ENCODE data around the gene PRAC1.

PRAC1 gene

DNA sequence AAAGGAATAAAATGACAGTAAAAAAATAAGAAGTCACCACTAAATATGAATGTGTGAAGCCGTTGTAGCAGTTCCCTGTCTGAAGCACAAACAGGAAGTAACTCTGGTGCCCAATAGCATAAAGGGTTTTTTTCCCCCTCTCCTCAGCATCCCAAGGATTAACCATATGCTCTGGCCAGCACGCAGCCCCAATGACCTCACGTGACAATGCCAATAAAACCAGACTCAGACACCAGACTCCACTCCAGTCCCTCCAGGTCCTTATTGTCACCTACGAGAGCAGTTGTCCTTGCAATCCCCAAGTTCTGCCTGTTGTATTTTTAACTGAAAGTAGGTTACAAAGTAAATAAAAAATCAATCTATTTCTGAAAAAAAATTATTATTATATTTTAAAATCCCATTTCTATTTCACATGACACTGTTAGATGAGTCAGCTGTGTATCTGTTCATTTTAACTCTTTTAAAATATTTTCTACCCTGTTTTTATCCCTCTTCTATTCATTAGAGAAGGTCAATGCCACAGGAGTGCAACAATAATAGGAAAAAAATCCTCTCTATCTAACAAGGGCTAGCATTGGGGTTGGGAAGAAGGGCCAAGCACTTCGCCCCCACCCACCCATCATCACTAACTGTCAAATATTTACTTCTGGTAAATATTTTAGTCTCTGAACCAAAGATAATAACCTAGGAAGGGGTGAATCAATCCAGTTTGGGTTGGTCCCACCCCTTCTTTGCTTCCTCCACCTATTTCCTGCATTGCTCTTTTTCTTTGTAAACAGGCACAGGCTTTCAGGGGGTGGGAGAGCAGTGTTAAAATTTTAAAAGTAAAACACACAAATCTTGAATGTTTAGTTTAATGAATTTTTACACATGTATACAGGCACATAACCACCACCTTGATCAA, 6.6 kb downstream of the PRAC1 start:
- no peak for TF ChIP-seq ZNF274 (IDR thresholded peaks at IDR 0.05; ENCODE audit: low read depth, low read length)

DNA sequence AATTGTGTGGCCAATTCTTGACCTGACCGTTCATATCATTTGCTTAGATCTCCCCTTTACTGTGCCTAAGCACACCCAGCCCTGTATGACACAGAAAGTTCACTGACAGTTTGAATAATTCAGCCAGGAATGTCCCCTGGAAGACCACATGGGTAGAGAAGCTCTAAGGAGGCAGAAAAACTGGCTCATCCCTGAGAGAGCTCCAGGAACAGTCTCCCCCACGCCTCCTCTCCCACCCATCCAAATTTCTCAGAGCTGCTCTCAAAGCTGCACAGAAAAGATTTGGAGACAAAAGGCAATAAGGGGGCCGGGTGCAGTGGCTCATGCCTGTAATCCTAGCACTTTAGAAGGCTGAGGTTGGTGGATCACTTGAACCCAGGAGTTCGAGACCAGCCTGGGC, 11.2 kb downstream of the PRAC1 start:
- no peak overlapping the region for H3K4me3 ChIP-seq (ENCODE audit: low read length)
- no peak for TF ChIP-seq ZNF274 (IDR thresholded peaks at IDR 0.05; ENCODE audit: low read depth, low read length)

More for the DNA sequence above, 6.6 kb downstream of the PRAC1 start:
- H3K4me3 ChIP-seq (ENCODE audit: low read length): no peak overlapping the region

DNA sequence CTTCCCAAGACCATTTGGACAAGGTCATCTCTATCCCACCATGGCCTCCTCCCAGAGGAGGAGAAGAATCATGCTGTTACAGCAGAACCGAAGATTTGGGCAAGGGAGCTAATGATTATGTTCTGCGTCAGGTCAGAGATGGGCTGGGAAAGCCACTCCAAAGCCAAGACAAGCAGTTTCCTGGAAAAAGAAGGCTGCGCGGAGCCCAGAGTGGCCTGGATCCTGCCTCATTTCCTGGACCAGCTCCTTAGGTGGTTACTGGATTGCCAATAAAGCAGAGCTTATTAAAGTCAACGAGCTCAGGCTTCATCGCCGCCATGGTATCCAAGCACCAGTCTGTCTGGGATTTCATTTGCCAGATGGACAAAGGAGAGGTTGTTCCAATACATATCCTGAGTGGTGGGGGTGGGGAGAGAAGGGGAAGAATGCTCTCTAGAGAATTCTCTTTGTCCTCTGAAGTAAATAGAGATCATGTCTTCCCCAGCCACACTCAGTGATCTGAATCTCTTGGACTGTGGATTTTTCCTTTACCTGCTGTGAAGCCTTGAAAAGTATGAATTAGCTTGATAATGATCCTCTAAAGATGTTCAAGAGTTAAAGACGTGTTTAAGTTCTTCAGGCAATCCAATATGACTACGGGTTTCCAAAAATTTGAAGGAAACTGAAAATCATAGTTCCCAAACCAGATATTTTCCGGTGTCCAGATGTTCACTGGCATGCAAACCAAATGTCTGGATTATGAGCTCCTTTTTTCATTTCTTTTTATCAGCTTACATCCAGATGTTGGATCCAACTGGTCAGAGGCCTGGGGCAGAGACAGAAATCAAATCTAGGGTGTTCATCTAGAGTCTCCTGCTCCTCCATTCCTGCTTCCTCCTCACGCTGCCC, 17.7 kb downstream of the PRAC1 start:
- no peak overlapping the region for H3K4me3 ChIP-seq (ENCODE audit: low read length)

DNA sequence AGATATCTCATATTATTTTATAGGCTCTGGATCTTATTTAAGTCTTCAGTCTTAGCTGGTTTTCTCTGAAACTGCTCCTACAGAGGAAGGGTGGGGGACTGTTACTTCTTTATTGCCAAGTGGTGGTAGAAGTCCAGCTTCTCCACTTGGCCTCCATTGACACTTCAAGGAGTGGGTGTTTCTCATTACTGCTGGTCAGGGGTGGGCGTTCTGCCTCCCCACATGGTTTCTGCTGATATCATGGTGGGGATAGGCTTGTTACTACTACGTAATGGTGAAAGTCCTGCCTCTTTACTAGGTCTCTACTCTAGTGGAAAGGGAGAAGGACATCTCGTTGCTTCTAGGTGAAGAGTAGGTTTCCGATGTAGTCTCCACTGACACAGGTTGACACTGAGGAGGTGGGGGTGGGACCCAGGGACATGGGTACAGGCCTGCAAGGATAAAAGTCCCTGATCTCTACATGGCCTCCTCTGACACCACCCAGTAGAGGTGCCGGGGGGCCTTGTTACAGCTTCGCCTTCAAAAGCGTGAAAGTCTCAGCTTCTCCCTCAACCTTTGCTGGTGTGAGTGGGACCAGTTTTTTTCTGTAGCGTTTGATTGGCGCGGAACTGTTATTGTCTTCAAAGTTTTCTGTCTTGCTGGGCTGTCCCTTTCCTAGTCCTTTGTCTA, 20.3 kb downstream of the PRAC1 start:
- no peak overlapping the region for H3K4me3 ChIP-seq (ENCODE audit: low read length)

More for the DNA sequence above, 17.7 kb downstream of the PRAC1 start:
- no peak for TF ChIP-seq ZNF274 (IDR thresholded peaks at IDR 0.05; ENCODE audit: low read depth, low read length)

DNA sequence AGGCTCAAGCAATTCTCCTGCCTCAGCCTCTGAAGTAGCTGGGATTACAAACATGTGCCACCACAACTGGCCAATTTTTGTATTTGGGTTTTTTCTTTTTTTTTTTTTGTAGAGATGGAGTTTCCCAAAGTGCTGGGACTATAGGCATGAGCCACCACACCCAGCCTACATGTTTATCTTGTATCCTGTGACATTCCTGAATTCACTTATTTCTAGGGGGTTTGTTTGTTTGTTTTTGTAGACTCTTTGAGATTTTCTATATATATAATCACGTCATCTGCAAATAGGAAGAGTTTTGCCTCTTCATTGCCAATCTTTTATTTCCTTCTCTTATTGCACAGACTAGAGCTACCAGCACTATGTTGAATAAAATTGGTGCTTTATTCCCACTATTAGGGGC, 29.1 kb downstream of the PRAC1 start:
- no peak for TF ChIP-seq ZNF274 (IDR thresholded peaks at IDR 0.05; ENCODE audit: low read depth, low read length)

More for the DNA sequence above, 20.3 kb downstream of the PRAC1 start:
- TF ChIP-seq ZNF274 (IDR thresholded peaks at IDR 0.05; ENCODE audit: low read depth, low read length): no peak

DNA sequence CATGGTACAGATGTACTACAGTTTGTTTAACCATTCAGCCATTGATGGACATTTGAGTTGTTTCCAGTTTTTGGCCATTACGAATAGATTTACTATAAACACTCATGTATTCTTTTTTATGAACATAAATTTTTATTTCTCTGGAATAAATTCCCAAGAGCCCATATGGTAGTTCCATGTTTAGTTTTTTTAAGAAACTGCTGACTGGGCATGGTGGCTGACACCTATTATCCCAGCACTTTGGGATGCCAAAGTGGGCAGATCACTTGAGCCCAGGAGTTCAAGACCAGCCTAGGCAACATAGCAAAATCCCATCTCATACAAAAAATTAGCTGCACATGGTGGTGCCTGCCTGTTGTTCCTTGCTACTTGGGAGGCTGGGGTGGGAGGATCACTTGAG, 30.3 kb downstream of the PRAC1 start:
- no peak overlapping the region for H3K4me3 ChIP-seq (ENCODE audit: low read length)
- TF ChIP-seq ZNF274 (IDR thresholded peaks at IDR 0.05; ENCODE audit: low read depth, low read length): no peak

More for the DNA sequence above, 29.1 kb downstream of the PRAC1 start:
- no peak overlapping the region for H3K4me3 ChIP-seq (ENCODE audit: low read length)

DNA sequence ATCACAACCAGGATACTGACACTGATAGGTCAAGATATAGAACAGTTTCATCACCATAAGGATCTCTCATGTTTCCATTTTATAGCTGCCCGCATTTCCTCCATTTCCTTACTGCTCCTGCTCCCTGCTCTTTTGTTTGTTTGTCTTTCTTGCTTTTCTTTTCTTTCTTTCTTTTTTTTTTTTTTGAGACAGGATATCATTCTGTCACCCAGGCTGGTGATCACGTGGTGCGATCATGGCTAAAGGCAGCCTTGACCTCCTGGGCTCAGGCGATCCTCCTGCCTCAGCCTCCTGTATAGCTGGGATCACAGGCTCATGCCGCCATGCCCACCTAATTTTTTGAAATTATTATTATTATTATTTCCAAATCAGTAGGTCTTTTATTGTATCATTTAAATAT, 31.7 kb downstream of the PRAC1 start:
- no peak overlapping the region for H3K4me3 ChIP-seq (ENCODE audit: low read length)
- no peak for TF ChIP-seq ZNF274 (IDR thresholded peaks at IDR 0.05; ENCODE audit: low read depth, low read length)

DNA sequence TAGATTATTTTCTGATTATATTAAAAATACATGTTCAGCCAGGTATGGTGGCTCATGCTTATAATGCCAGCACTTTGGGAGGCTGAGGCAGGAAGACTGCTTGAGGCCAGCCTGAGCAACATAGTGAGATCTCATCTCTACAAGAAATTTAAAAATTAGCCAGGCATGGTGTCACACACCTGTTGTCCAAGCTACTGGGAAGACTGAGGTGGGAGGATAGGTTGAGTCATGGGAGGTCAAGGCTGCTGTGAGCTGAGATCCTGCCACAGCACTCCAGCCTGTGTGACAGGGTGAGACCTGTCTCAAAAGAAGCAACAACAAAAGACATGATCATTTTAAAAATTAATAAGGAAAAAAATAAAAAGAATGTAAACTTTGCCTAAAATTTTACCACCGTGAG, 40.7 kb downstream of the PRAC1 start:
- no peak overlapping the region for H3K4me3 ChIP-seq (ENCODE audit: low read length)
- TF ChIP-seq ZNF274 (IDR thresholded peaks at IDR 0.05; ENCODE audit: low read depth, low read length): no peak

DNA sequence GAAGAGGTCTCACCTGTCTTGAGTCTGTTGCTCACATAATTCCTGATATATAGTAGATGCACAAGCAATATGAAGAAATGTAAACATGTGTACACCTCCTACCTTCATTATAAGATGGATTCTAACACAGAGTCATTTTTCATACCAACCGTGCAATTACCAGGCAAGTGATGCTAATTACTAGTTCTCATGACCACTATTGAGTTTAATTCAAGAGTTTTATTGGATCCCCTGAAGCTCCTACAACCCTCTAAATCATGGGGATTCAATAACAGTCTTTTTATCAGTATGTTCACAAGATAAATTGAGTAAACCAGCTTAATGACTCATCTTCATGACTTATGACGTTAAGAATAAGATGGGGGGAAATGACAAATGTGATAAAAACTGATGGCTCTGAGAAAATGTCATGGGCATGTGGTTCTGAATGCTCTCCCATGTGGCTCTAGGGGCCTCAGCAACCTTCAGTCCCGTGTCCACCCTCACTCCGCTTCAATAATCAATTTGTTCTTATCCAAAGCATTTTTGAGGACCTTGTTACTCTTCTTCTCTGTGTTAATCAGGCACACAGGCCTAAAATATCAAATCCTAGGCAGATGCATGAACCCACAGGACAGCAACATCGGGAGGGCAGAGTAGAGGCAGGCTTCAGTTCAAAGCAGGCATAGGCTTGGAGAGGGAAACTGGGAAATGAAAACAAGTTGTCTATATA, 42.8 kb downstream of the PRAC1 start:
- TF ChIP-seq ZNF274 (IDR thresholded peaks at IDR 0.05; ENCODE audit: low read depth, low read length): no peak
- no peak overlapping the region for H3K4me3 ChIP-seq (ENCODE audit: low read length)

DNA sequence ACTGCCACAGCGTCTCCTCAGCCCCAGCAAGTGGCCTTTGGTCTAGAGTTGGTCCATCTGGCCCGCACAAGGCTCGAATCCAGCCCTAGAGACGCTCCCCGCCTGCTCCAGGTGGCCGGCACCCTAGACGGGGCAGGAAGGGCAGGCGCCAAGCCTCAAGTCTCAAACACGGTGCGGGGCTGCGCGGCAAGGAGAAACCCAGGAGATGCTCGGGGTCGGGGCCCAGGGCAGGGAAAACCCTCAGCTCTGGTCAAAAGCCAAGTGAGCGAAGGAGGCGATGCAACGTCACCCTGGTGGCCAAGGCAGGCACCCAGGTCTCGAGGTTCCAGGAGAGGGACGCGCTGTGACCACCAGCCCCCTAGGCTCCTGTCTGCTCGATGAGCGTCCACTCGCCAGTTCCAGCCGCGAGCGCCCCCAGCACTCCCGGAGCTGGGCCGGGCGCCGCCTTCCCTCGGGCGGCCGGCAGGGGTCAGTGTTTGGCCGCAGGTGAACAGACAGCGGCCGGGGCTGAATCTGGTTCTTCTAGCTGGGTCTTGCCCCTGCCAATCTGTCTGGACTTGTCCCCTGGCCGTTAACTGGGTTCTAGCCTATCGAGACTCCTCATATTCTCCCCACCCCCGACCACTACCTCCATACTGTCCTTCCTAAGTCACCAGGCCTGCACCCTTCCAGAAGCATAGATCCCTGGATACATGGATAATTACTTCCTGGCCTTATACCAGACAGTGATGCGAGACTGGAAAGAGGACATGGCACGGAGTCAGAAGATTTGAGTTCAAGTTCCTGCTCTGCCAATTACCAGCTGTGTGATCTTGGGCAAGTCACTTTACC, 44.0 kb downstream of the PRAC1 start:
- TF ChIP-seq ZNF274 (IDR thresholded peaks at IDR 0.05; ENCODE audit: low read depth, low read length): no peak
- H3K4me3 ChIP-seq (ENCODE audit: low read length): no peak overlapping the region

DNA sequence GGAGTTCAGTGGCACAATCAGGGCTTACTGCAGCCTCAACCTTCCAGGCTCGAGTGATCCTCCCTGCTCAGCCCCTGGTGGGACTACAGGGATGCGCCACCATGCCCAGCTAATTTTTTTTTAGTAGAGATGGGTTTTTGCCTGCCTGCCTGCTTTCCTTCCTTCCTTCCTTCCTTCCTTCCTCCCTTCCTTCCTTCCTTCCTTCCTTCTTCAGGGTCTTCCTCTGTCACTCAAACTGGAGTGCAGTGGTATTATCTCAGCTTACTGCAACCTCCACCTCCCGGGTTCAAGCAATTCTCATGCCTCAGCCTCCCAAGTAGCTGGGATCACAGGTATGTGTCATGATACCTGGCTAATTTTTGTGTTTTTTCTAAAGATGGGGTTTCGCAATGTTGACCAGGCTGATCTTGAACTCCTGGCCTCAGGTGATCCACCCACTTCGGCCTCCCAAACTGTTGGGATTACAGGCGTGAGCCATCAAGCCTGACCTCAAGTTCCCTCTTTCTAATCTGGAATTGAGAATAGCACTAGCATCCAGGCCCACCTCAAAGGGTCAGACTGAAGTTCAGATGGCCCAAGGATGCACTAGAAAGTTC, 45.3 kb downstream of the PRAC1 start:
- TF ChIP-seq ZNF274 (IDR thresholded peaks at IDR 0.05; ENCODE audit: low read depth, low read length): no peak
- no peak overlapping the region for H3K4me3 ChIP-seq (ENCODE audit: low read length)

DNA sequence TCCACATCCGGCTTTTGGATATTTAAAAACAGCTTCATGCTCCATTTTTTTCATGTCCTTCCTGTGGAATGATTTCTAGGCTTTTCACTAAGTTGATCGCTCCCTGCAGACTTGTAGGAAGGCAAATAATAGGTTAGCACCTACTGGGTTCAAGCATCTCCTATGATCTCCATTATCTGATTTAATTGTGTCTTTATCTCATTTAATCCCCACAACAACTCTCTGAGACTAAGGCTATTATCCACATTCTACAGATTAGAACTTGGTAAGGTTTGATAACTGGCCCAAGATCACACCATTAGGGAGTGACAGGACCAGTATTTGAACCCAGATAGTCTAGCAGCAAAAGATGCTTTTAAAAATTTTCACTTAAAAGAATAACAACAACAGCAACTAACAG, 50.0 kb downstream of the PRAC1 start:
- no peak for TF ChIP-seq ZNF274 (IDR thresholded peaks at IDR 0.05; ENCODE audit: low read depth, low read length)

More for the DNA sequence above, 50.0 kb downstream of the PRAC1 start:
- no peak overlapping the region for H3K4me3 ChIP-seq (ENCODE audit: low read length)
